ENCODE results near the gene ARHGEF2. TPM values are rescaled to one million over a fixed set of nuclear protein-coding genes. Genes with fewer than 3 reads are reported as not detected.

Gene ARHGEF2
- total RNA-seq: 100 to 1,000 TPM; 159 to 164 TPM

DNA sequence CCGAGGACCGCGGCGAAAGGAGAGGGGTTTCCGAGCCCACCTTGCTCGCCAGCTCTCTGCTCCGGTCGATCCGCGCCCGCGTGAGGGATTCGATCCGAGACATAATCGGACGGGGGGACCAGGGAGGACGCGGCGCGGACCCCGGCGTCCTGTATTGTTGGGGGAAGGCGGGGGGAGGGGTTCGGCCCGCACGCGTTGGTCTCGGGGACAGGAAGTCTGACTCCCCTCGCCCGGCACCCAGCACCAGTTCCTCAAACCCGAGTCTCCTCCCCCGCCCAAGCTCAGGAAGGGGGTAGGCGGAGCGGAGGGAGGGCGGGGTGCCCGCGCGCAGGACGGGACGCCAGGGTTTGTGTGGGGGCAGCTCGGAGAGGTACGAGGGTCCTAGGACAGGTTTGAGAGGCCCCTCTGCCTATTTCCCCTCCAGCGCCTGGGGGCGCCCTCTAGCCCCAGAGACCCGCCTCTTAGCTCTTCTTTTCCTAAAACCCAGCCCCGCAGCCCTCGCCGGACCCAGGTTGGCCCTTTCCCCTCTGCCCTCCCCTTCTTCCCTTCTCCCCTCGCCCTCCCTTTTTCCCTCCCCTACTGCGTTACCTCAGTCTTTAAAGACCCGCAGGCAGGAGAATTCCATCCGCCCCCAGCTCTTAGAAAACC lies at the start of gene ARHGEF2:
TSS of gene ARHGEF2 (minus strand) at position 223 of the 648 bp plus-strand sequence. CDS start at position 103, 120 bp downstream.
- no peaks in the 10 kb centered on the region for H3K9me3 Mint-ChIP-seq
- peaks cover 67% of the 10 kb centered on the region for H3K36me3 Mint-ChIP-seq (ENCODE audit: low read depth)
- peaks cover 60% of the 10 kb centered on the region for H3K4me1 Mint-ChIP-seq
- ChIA-PET CTCF (interaction anchor here (0.6 to 9.1 kb wide), 10 partner anchors 11 to 633 kb away, joined by 3 to 80 read pairs (median 5); partner anchors contain the start of gene KHDC4), POLR2A (interaction anchor here (0.8 to 7.5 kb wide), 16 partner anchors 9 to 304 kb away, joined by 3 to 68 read pairs (median 6); partner anchors contain the start of genes KHDC4, RXFP4 and SMG5)
- H3K27me3 Mint-ChIP-seq: no peaks in the 10 kb centered on the region
- peak within 1 kb of the TSS; percentile 100 for H3K4me3 Mint-ChIP-seq
- peak; percentile 84 for DNase-seq
- peak within 1 kb of the TSS; percentile 93 for H3K27ac Mint-ChIP-seq

DNA sequence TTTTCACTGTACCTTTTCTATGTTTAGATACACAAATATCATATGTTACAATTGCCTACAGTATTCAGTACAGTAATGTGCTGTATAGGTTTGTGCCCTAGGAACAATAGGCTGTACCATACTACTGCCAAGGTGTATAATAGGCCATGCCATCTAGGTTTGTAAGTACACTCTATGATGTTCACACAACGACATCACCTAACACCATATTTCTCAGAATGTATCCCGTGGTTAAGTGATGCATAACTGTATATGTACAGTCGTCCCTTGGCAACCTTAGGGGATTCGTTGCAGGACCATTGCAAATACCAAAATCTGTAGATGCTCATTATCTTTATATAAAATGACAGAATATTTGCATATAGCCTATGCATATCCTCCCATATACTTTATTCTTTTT lies 48.2 kb upstream of the ARHGEF2 start:
- Mint-ChIP-seq H3K27me3 (peaks cover 4% of the 10 kb centered on the region), H3K4me3 (no peak overlapping the region), H3K36me3 (ENCODE audit: low read depth) (no peaks in the 10 kb centered on the region), H3K9me3 (no peaks in the 10 kb centered on the region), H3K4me1 (peaks cover 13% of the 10 kb centered on the region), H3K27ac (no peak overlapping the region)
- DNase-seq: no peak
- ChIA-PET CTCF (no interaction called here), POLR2A (no interaction called here)

DNA sequence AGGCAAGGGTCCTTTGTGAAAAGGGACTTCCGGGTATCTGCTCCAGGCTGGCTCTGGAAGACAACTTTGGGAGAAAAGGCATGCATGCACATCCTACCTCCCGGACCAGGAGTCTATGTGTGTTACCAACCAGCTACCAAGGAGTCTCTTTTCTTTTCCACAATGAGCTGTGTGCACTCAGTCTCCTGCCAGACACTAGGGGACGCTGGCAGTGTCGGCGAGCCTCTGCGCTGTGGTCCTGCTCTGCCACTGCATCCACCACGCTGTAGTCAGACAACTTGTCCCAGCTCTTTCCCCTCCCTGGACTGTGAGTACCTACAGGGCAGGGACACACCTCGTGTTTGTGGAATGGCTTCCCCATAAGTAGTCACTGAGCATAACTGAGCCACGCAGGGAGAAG lies 47.5 kb upstream of the ARHGEF2 start:
- H3K9me3 Mint-ChIP-seq: no peaks in the 10 kb centered on the region
- CTCF ChIA-PET: interaction anchor here (0.6 to 2.1 kb wide), 7 partner anchors 13 to 320 kb away, joined by 3 to 24 read pairs (median 3); partner anchors contain the start of gene UBQLN4
- H3K4me3 Mint-ChIP-seq: no peak overlapping the region
- peaks cover 18% of the 10 kb centered on the region for H3K4me1 Mint-ChIP-seq
- peak; percentile 49 for DNase-seq
- no peak overlapping the region for H3K27ac Mint-ChIP-seq
- POLR2A ChIA-PET: no interaction called here
- no peaks in the 10 kb centered on the region for H3K36me3 Mint-ChIP-seq (ENCODE audit: low read depth)
- peaks cover 4% of the 10 kb centered on the region for H3K27me3 Mint-ChIP-seq

DNA sequence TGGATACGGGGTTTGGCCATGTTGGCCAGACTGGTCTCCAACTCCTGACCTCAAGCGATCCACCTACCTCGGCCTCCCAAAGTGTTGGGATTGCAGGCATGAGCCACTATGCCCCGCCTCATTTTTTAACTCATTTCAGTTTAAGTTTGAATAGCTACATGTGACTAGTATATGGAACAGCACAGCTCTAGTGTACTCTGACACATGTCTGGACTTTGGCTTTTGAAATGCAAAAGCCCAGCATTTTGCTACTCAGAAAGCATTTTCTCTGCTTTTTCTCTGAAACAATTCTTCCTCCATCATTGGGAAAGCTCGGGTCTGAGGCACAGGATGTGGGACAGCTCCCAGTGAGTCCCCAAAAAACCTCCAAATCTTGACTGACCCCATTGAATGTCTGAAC lies 46.5 kb upstream of the ARHGEF2 start:
- ChIA-PET CTCF (interaction anchor here (2.1 kb wide), 1 partner anchor 42 kb away, joined by 24 read pairs; no protein-coding TSS in a partner anchor), POLR2A (no interaction called here)
- Mint-ChIP-seq H3K27me3 (peaks cover 4% of the 10 kb centered on the region), H3K27ac (no peak overlapping the region), H3K36me3 (ENCODE audit: low read depth) (peaks cover 7% of the 10 kb centered on the region), H3K9me3 (no peaks in the 10 kb centered on the region), H3K4me1 (peaks cover 25% of the 10 kb centered on the region), H3K4me3 (no peak overlapping the region)
- DNase-seq: no peak

GRCh38 chr1:156021954-156022353 lies 43.6 kb upstream of the ARHGEF2 start:
- H3K27me3 Mint-ChIP-seq: peaks cover 4% of the 10 kb centered on the region
- H3K27ac Mint-ChIP-seq: peak overlapping the region; percentile 13
- H3K36me3 Mint-ChIP-seq (ENCODE audit: low read depth): peaks cover 33% of the 10 kb centered on the region
- ChIA-PET POLR2A (interaction anchor here (1.0 to 3.3 kb wide), 4 partner anchors 76 to 277 kb away, joined by 3 to 11 read pairs (median 5); partner anchors contain the start of genes KHDC4 and SYT11), CTCF (interaction anchor here (1.3 to 3.6 kb wide), 4 partner anchors 11 to 75 kb away, joined by 3 to 10 read pairs (median 6); partner anchors contain the start of genes LAMTOR2 and UBQLN4)
- H3K4me1 Mint-ChIP-seq: peaks cover 40% of the 10 kb centered on the region
- H3K4me3 Mint-ChIP-seq: no peak overlapping the region
- no peak for DNase-seq
- no peaks in the 10 kb centered on the region for H3K9me3 Mint-ChIP-seq

GRCh38 chr1:156021093-156021428 lies 42.7 kb upstream of the ARHGEF2 start:
- POLR2A ChIA-PET: interaction anchor here (0.5 to 3.3 kb wide), 10 partner anchors 10 to 276 kb away, joined by 3 to 19 read pairs (median 6); partner anchors contain the start of genes KHDC4 and SYT11
- H3K27ac Mint-ChIP-seq: peak overlapping the region; percentile 93
- CTCF ChIA-PET: interaction anchor here (1.1 to 3.6 kb wide), 5 partner anchors 12 to 45 kb away, joined by 3 to 10 read pairs (median 3); partner anchors contain the start of genes LAMTOR2 and UBQLN4

GRCh38 chr1:156020293-156021092 lies 42.1 kb upstream of the ARHGEF2 start, which contains the start of gene SSR2:
SSR2 (minus strand) TSS chr1:156020951; CDS start chr1:156020167, 784 bp downstream.
- ChIA-PET POLR2A (interaction anchor here (0.7 to 3.3 kb wide), 11 partner anchors 10 to 275 kb away, joined by 3 to 19 read pairs (median 6); partner anchors contain the start of genes KHDC4 and SYT11), CTCF (interaction anchor here (0.5 to 3.6 kb wide), 8 partner anchors 13 to 197 kb away, joined by 3 to 10 read pairs (median 3); partner anchors contain the start of genes LAMTOR2 and UBQLN4)
- Mint-ChIP-seq H3K27me3 (peaks cover 4% of the 10 kb centered on the region), H3K9me3 (no peaks in the 10 kb centered on the region), H3K4me1 (peaks cover 37% of the 10 kb centered on the region), H3K27ac (peak within 1 kb of the TSS; percentile 93), H3K4me3 (peak within 1 kb of the TSS; percentile 86), H3K36me3 (ENCODE audit: low read depth) (peaks cover 38% of the 10 kb centered on the region)
- peak; percentile 91 for DNase-seq

More at GRCh38 chr1:156021093-156021428, 42.7 kb upstream of the ARHGEF2 start:
- DNase-seq: no peak
- Mint-ChIP-seq H3K27me3 (peaks cover 4% of the 10 kb centered on the region), H3K4me1 (peaks cover 41% of the 10 kb centered on the region), H3K9me3 (no peaks in the 10 kb centered on the region), H3K4me3 (peak overlapping the region; percentile 86), H3K36me3 (ENCODE audit: low read depth) (peaks cover 38% of the 10 kb centered on the region)

GRCh38 chr1:156019946-156020292 lies 41.6 kb upstream of the ARHGEF2 start:
- Mint-ChIP-seq H3K4me1 (peaks cover 37% of the 10 kb centered on the region), H3K9me3 (no peaks in the 10 kb centered on the region), H3K4me3 (peak overlapping the region; percentile 86), H3K27me3 (peaks cover under 1% of the 10 kb centered on the region), H3K27ac (peak overlapping the region; percentile 93), H3K36me3 (ENCODE audit: low read depth) (peaks cover 40% of the 10 kb centered on the region)
- DNase-seq: no peak
- ChIA-PET CTCF (interaction anchor here (0.5 to 3.6 kb wide), 3 partner anchors 26 to 59 kb away, joined by 3 to 10 read pairs (median 3); partner anchors contain the start of genes LAMTOR2 and UBQLN4), POLR2A (interaction anchor here (0.7 to 3.3 kb wide), 7 partner anchors 11 to 86 kb away, joined by 3 to 19 read pairs (median 6); partner anchors contain the start of gene KHDC4)

- CTCF ChIA-PET: interaction anchor here (1.7 kb wide), 1 partner anchor 52 kb away, joined by 4 read pairs; no protein-coding TSS in a partner anchor
- no peaks in the 10 kb centered on the region for H3K27me3 Mint-ChIP-seq
- DNase-seq: no peak
- H3K9me3 Mint-ChIP-seq: no peaks in the 10 kb centered on the region
- no peak overlapping the region for H3K27ac Mint-ChIP-seq
- POLR2A ChIA-PET: no interaction called here
- H3K36me3 Mint-ChIP-seq (ENCODE audit: low read depth): peaks cover 69% of the 10 kb centered on the region
- no peak overlapping the region for H3K4me3 Mint-ChIP-seq
- peaks cover 37% of the 10 kb centered on the region for H3K4me1 Mint-ChIP-seq
Observed at GRCh38 chr1:156014829-156015228, 36.5 kb upstream of the ARHGEF2 start.

DNA sequence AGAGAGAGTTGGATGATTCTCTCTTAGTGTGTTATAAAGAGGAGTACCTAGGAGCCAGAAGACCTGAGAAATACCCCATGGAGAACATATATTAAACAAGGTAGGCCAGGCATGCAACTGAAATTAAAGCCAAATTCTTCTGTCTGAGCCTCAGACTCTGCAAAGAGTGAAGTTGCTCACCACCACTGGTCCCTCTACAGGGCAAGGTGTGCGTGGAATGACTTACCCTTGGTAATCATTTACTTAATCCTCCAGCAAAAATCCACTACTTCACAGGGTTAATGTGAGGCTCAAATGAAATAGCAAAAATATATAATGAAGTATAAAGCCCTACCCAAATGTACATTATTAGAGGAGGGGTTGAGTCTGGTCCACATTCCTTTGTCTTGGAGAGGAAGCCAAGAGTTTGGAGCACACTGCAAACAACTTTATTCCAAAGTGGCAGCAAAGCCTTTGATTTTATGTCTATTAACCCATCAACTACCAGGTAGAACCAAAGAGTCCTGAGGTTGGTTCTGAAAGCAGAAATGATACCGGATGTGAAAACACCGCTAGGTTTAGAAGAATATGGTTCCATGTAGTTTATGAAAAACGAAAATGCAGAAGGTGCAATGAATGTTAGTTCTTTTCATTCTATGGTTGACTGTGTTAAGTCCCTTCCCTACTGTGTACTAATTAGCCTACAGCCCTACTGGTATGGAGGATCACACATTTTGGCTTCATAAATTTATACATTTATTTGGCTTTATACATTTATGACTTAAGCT lies 33.9 kb upstream of the ARHGEF2 start:
- CTCF ChIA-PET: interaction anchor here (0.5 kb wide), 1 partner anchor 28 kb away, joined by 3 read pairs; no protein-coding TSS in a partner anchor
- Mint-ChIP-seq H3K27ac (no peak overlapping the region), H3K27me3 (no peaks in the 10 kb centered on the region), H3K4me1 (peaks cover 32% of the 10 kb centered on the region), H3K36me3 (ENCODE audit: low read depth) (peaks cover 61% of the 10 kb centered on the region), H3K4me3 (no peak overlapping the region), H3K9me3 (no peaks in the 10 kb centered on the region)
- DNase-seq: no peak
- POLR2A ChIA-PET: no interaction called here

GRCh38 chr1:156009404-156009803 lies 31.1 kb upstream of the ARHGEF2 start:
- ChIA-PET POLR2A (interaction anchor here (0.7 to 3.2 kb wide), 2 partner anchors 11 to 146 kb away, joined by 3 to 19 read pairs; partner anchors contain the start of gene SSR2), CTCF (interaction anchor here (0.7 to 1.3 kb wide), 2 partner anchors 16 to 32 kb away, joined by 3 to 5 read pairs; no protein-coding TSS in a partner anchor)
- peaks cover 45% of the 10 kb centered on the region for H3K4me1 Mint-ChIP-seq
- no peak overlapping the region for H3K4me3 Mint-ChIP-seq
- peaks cover 57% of the 10 kb centered on the region for H3K36me3 Mint-ChIP-seq (ENCODE audit: low read depth)
- H3K27me3 Mint-ChIP-seq: no peaks in the 10 kb centered on the region
- no peaks in the 10 kb centered on the region for H3K9me3 Mint-ChIP-seq
- DNase-seq: no peak
- no peak overlapping the region for H3K27ac Mint-ChIP-seq
